Stimulated activated CD8-positive, alpha-beta memory T cell treated with anti-CD3 and anti-CD28 coated beads, Interleukin-7, amount 100 ng/mL, for 48 hours (primary cell): ENCODE results near the gene NUP42.
"Not testable (repeated sequence)": the region's sequence is repeated elsewhere in the genome, so short reads cannot be mapped to it uniquely, and the experiment has no call there.

Experiments used
- DNase-seq, 2 donors: peaks; one replicate each; pipeline ENCODE4 v3.0.0-alpha.2; 2020; ENCODE audit warnings: low read depth in 1 of 2; ENCODE audit errors: extremely low read depth in 1 of 2

The NUP42 gene

DNA sequence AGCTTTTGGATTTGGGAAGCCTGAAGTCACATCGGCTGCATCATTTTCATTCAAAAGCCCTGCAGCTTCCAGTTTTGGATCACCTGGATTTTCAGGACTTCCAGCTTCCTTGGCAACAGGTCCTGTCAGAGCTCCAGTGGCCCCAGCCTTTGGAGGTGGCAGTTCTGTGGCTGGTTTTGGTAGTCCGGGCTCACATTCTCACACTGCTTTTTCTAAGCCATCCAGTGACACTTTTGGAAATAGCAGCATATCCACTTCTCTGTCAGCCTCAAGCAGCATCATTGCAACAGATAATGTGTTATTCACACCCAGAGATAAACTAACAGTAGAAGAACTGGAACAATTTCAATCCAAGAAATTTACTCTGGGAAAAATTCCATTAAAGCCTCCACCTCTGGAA, 18.5 kb downstream of the NUP42 start:
- no peak for DNase-seq

DNA sequence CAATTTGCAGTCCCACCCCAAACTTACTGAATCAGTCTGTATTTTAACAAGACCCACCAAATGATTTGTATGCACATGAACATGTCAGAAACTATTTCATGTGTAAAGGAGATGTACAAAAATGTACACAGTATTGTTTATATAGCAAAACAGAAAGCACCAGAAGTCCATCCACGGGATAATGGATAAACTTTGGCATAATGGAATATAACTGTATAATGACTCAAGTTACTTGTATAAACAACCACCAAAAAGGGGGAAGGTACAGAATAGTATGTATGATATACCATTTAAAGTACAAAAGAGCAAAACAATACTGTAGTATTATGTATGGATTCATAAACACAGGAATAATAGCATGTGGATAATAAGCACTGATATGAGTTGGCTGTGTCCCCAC, 22.4 kb downstream of the NUP42 start:
- DNase-seq: no peak

DNA sequence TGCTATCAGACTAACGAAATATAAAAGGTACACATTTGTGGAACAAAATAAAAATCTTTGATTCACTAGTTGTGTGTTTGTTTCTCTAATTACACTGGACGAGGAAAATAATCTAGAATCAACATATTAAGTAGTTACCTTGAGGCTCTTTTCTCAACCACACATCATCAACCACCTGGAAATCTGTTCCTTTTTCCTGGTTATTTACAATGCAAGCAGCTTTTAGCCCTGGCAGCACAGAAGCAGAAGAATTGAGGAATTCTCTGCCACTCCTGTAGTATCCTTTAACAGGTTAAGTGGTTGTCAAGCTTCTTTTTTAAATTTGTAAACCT, 23.7 kb downstream of the NUP42 start:
- no peak for DNase-seq

DNA sequence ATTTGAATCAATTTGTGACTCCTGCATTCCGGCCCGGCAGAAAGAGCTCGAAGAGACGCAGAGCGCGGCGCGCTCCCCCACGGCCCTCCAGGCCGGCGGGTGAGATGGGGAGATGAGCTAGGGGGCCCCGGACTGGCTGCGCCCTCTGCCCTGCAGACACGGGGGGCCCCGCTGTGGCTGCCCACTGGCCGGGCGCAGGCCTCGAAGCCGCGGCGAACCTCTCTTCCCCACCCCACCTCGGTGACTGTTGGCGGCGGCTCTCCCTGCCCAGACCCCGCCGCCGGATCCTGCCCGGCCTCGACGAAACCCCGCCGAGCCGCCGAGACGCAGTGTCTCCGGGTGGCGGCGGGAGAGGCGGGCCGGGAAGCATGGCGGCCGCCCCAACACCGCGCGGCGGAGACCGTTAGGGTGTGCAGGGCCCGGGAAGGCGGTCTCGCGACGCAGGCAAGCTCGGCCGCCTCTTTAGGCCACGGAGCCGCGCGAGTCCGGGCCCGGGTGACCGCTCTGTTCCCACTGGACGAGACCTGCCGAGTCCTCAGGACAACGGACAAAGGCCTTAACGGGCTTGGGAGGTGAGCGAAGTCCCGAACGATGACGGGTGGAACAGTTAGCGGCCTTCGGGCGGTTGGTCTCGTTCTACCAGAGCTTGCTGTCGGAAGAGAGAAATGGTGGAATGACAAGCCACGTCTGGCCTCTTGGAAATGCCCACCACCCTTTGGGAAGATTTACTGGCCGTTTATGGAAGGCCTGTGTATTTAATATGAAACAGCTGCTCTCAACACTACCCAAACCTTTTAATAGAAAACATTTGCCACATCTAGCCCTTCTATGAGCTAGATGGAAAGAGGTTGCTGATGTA, 24.3 kb downstream of the NUP42 start:
- DNase-seq: no peak

DNA sequence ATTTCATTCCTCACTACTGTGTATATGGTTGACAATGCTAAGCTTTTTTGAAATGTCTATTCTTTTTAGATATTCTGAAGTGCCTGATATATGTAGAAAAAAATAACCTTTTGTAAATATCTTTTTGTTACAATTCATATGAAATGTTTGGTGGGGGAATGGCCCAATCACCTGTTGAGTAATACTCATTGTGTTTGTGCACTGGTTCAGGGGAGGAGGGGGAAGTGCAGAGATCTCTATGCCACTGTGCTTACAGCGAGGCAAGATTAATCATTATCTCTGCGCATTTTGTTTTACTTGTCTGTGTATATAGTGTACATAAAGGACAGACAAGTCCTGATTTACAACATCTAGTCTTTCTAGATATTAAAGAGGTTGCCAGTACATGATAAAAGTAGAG, 25.2 kb downstream of the NUP42 start:
- no peak for DNase-seq

DNA sequence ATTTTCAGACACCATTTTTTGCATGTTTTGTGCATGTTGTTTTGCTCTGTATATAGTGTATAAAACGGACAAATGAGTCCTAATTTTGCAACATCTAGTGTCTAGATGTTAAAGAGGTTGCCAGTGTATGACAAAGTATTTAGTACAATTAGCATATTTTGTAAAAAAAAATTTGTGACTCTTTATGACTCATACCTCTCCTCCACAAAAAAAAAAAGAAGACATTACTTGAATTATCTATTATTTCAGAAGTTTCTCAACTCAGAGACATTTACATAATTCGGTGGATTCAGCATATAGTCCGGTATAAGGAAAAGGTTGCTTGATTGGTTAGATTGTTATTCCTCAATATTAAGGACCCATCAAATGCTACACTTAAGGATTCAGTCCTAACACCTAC, 26.0 kb downstream of the NUP42 start:
- DNase-seq: no peak

DNA sequence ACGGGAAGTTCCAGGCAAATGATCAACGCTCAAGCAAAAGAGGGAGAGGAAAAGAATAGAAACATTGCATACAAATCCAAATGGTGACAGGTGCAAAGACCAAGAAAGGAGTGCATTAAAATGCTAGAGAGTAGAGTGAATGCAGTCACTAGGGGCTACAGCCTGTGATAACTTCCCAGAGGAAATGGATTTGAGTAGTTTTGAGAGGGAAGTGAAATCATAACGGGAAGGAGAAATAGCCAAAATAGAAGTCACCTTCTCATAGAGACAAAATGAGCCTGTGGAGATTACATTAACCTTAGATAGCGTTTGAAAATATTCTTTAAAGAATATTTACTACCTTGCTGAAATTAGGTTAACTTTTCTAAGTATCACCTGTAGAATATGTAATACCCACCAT, 26.5 kb downstream of the NUP42 start:
- no peak for DNase-seq

DNA sequence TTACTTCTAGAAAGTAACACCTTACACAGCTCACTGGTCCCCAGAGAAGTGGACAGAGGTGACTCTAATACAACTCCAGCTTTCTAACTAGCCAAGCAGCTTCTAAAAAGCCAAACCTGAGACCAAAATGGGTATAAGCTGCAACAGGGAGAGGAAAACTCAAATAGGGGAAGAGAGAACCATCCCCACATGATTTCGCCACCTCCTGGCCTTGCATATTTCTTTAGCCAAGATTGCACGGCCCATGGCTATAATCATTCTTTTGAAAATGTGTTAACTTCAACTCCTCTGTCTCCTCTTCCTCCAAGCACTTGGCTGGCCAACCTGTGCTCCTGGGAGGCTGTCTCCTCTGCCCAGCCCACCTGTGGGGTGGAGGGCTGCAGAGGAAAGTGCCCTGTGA, 28.7 kb downstream of the NUP42 start:
- DNase-seq: no peak

DNA sequence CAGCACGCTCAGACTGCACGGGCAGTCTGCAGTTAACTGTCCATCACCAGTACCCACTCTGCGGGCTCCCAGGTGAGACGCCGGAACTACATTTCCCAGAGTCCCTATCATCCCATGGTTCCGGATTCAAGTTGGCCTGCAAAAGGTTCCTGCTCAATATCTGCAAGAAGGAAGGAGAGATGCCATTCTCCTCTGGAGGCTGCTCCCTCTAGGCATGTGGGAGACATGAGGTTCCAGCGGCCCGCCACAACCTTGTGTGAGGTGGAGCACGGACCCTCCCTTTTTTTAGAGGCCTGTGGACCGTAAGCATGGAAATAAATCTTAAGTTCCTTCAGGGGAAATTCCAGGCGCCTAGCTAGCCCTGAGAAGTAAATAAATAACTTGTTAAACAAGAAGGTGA, 29.7 kb downstream of the NUP42 start:
- DNase-seq: no peak

DNA sequence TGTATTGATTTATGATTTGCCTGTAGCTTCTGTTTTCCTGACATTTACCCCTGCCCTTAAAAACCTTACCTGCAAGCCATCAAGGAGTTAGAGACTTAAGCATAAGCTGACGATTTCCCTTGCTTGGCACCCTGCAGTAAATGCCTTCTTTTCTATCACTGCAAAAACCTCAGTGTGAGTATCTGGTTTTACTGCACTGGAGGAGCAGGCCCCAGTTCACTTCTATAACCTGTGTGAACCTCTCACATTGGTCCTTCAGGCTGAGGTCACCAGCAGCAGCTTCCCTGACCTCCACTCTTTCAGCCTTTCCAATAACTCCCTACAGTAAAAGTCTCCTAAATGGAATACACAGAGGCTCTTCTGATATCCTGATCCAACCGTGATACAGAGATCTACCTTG, 30.5 kb downstream of the NUP42 start:
- no peak for DNase-seq

DNA sequence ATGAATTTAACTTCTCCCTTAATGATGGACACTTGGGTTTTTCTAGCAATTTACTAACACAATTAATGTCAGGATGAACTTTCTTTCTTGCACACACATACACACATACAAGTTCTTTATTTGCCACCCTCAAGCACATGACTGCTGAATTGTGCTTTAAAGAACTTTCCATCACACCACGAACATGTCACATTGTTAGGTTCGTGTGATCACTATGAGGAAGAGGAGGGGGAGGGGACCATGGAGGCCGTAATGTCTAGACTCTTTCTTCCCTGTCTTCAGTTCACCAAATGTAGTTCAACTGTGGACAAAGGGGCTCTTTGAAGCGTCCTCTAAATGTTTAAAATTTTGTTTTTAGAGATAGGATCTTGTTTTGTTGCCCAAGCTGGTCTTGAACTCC, 31.0 kb downstream of the NUP42 start:
- DNase-seq: no peak

DNA sequence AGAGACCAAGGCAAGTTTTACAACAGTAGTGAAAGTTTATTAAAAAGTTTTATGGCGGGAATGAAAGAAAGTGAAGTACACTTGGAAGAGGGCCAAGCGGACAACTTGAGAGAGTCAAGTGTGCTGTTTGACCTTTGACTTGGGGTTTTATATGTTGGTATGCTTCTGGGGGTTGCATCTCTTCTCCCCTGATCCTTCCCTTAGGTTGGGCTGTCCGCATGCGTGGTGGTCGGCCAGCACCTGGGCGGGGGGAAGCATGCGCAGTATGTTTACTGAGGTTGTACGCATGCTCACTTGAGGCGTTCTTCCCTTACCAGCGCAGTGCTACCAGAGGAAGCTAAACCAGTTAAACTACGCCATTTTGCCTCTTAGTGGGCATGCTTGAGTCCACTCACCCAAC, 31.9 kb downstream of the NUP42 start:
- no peak for DNase-seq

DNA sequence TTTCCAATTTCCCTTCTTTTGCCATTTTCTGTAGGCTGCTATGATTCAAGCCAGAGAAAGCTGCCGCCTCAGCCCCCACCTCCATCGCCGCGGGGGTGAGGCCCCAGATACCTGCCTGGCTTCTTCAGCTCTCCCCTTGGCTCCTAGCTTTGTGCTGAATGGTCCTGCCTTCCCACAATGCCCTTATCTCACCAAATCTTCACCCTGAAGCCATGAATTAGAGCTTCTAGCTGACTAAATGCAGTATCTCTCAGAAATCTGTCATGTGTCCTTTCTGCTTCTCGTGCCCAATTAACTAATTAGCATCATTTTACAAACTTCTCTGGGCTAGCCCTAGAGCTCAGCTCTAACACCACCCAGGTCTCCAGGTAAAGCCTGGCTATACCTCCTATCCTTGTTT, 32.6 kb downstream of the NUP42 start:
- no peak for DNase-seq

DNA sequence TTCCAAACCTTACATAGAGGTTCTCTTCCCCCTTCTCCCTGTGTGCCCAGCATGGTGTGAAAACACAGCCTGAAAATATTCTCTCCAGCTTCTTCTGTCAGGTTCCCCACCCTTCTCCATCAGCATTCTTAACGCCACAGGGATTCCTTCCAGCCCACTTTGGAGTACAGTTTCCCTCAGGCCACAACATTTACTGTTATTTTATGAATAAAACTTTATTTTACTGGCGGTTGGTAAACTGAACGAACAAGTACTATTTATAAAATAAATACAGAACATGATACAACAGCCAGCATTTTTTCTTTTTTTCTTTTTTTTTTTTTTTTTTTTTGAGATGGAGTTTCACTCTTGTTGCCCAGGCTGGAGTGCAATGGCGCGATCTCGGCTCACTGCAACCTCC, 33.1 kb downstream of the NUP42 start:
- DNase-seq: no peak

DNA sequence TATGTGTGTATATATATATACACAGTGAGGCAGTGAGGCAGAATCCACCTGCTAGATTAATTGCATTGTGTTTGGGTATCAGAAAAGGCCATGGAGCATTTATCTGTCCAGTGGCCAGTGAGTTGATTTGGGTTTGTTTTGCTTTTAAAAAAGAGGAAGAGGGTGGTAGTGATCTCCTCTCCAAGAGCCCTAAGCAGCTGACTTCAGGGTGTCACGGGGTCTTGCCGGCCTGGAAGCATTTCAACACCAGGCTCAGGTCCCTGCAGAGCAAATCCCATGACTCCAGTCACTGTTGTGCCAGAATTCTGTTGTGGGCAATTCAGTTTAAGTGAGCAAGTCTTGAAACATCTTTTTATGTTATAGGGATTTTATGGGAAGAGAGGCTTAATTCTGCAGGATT, 34.2 kb downstream of the NUP42 start:
- no peak for DNase-seq

DNA sequence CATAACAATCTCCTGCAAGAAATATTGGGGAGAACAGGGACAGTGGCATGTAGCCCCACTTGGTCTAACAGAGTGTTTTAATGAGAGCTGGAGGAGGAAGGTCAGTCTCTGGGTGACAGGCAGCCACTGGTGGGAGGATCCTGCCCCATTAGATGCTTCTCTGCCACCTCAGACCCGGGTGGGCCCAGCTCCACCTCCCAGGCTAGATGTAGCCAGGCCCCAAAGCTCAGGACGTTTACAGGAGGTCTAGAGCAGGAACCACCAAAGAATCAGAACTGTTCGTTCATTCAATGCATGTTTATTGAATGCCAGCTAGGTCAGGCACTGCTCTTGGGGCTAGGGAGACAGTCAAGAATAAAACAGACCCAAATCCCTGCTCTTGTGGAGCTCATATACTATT, 36.3 kb downstream of the NUP42 start:
- no peak for DNase-seq

DNA sequence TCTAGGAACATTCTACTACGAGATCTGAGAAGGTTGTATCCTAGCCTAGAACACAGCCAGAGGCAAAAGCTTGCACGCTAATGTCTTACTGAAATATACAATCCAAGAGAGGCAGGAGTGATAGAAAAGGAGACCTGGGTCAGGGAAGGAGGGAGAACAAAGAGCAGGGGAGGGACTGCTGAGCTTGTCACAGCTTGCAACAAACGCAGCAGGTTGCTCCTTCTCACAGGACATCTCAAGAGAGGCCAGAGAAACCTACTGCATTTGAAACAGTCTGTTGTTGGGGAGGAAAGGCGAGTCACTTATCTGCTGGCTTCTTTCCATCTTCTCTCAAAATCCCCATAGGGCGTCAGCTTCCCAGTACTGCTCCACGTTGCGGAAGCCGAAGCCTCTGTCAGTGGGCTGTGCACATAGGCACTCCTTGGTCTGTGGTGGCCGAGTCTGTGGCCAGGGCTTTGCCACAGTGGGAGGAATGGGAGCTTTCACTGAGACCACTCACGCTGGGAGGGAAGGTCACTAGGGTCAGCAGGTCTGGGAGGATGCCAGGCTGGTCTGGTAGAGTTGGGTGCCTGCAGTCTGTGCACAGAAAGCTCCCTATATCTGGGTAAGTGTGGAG, 39.0 kb downstream of the NUP42 start:
- no peak for DNase-seq

DNA sequence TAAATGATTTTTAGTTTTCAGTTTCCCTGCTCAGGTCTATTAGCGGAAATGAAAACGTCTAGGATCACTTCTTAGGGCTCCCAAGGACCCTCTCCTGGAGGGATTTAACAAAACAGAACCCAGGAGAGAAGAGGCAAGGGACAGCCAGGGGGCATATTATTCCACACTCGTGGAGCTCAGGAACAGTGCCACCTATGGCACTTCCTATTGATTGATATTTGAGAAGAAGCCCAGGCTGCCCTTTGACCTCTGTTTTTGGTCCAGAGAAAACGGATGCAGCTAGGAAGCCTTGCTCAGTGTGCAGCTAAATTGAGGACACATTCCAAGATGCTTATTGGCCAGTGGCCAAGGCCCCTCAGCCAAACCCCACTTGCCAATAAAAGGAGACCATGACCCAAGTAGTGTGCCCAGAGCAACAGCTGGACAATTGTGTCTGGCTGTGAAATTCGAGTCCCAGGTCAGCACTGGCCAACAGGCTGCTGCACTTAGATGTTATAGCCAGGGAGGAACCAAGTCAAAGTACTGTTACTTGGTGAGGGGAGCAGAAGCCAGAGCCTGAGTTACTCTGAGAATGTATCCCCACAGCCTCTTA, 40.7 kb downstream of the NUP42 start:
- DNase-seq: no peak

DNA sequence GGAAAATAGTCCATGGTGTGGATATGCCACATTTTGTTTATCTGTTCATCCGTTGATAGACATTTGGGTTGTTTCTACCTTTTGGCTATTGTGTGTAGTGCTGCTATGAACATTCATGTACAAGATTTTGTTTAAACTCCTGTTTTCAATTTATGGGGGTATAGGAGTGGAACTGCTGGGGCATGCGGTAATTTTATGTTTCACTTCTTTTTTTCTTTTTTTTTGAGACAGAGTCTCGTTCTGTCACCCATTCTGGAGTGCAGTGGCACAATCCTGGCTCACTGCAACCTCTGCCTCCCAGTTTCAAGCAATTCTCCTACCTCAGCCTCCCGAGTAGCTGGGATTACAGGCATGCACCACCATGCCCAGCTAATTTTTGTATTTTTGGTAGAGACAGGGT, 42.5 kb downstream of the NUP42 start:
- not testable (repeated sequence) for DNase-seq

DNA sequence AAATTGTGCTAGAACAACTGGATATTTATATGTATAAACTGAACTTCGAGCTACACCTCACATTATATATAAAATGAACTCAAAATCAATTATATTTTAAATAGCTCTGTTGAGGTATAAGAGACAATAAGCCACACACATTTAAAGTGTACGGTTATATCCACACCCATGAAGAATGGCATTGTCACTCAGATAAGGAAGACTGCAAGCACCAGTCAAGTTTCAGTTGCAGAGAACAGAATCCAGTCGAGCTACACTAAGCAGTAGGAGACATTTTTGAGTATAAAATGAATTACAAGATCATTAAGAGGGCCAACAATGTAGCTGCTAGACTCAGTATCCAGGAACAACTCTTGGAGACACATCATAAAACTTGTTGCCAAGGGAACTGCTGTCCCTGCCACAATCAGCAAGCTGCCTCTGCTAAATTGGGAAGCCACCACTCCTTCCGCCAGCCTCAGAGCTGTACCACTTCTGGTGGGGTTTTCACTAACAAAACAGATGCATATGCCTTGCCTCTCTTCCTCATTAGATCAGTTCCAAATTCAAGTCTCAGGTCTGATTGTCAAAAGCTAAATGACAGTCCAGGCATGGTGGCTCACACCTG, 45.1 kb downstream of the NUP42 start:
- DNase-seq: no peak

DNA sequence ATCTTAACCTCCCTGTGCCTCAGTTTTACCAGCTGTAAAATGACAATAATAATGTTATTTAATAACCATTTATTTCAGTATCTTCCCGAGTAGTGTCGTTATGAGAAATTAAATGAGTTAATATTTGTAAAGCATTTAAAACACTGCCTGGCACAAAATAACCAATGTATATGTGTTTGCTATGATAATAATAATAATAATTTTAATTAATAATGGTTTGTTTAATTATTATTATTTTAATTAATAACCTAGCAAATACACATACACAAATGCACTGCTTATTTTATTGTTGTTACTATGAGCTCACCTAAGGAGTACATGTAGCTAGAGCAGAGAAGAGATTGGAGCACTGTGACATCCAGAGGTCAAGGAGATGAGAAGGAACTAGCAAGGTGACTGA, 46.6 kb downstream of the NUP42 start:
- no peak for DNase-seq

DNA sequence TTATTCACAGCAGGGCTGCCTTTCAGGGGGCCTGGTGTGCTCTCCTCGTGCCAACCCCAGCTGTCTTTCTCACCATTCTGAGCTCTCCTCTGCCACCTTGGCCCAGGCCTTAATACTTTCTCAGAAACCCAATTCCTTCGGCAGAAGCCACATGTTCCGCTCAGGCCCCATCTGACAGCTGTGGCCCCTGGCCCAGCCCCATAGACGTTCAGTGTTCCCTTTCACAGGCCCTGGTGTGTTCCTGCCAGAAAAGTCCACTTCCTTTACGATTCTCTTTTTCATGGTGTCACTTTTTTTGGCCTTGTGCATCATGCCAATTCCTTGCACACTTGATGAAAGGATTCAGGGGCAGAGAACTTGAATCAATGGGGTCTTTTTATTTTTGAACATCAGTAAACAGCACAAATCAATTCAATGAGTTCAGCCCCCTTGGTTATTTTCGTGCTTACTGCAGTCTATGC, 48.8 kb downstream of the NUP42 start:
- no peak for DNase-seq
